OCI-LY1 (cell line): Measurements from ENCODE around the gene FSCB.

Experiments used
- H2AFZ ChIP-seq: fragments of 200-600 bp; sonication (generic), shearing (Covaris generic); 2 replicates; pipeline ENCODE4 v1.6.0; 2014; ENCODE audit warnings: antibody characterized with exemption, mild to moderate bottlenecking, low read length
- H3F3A ChIP-seq: fragments of 200-600 bp; sonication (generic), shearing (Covaris generic); 2 replicates; pipeline ENCODE4 v1.6.0; 2014; ENCODE audit warnings: mild to moderate bottlenecking, antibody characterized with exemption, low read length, moderate library complexity; ENCODE audit not compliant: insufficient read depth
- H3K27ac ChIP-seq: fragments of 200-600 bp; sonication (generic); 2 replicates; pipeline ENCODE4 v1.5.1; 2014; ENCODE audit warnings: low read length, mixed run types, mild to moderate bottlenecking, low read depth; ENCODE audit not compliant: poor library complexity, severe bottlenecking
- H3K27me3 ChIP-seq: fragments of 200-600 bp; sonication (generic); 2 replicates; pipeline ENCODE4 v1.6.0; 2014; ENCODE audit warnings: antibody characterized with exemption, mild to moderate bottlenecking, low read length, moderate library complexity; ENCODE audit not compliant: insufficient read depth
- H3K36me3 ChIP-seq: fragments of 200-600 bp; sonication (generic); 2 replicates; pipeline ENCODE4 v1.6.1; 2014; ENCODE audit warnings: mild to moderate bottlenecking, antibody characterized with exemption, low read length, moderate library complexity, mixed read lengths; ENCODE audit not compliant: insufficient read depth
- H3K4me1 ChIP-seq: fragments of 200-600 bp; sonication (generic); 2 replicates; pipeline ENCODE4 v1.5.1; 2014; ENCODE audit warnings: mild to moderate bottlenecking, low read length, moderate library complexity; ENCODE audit not compliant: insufficient read depth, severe bottlenecking
- H3K4me2 ChIP-seq: fragments of 200-600 bp; sonication (generic), shearing (Covaris generic); 2 replicates; pipeline ENCODE4 v1.6.1; 2014; ENCODE audit warnings: low read length
- H3K4me3 ChIP-seq: fragments of 200-600 bp; sonication (generic); 2 replicates; pipeline ENCODE4 v1.5.1; 2014; ENCODE audit warnings: low read length, low read depth, mild to moderate bottlenecking, mixed read lengths; ENCODE audit not compliant: poor library complexity, severe bottlenecking
- H3K79me2 ChIP-seq: fragments of 200-600 bp; shearing (Covaris generic); 2 replicates; pipeline ENCODE4 v1.6.1; 2016; ENCODE audit warnings: mixed run types, low read length, mixed read lengths; ENCODE audit not compliant: insufficient read depth
- H3K9ac ChIP-seq: fragments of 200-600 bp; sonication (generic), shearing (Covaris generic); 2 replicates; pipeline ENCODE4 v1.6.1; 2014; ENCODE audit warnings: mild to moderate bottlenecking, low read length, mixed read lengths
- H3K9me2 ChIP-seq: fragments of 200-600 bp; sonication (generic), shearing (Covaris generic); 2 replicates; pipeline ENCODE4 v1.6.1; 2014; ENCODE audit warnings: low read depth, mild to moderate bottlenecking, low read length, mixed read lengths
- H3K9me3 ChIP-seq: fragments of 200-600 bp; shearing (Covaris generic); 2 replicates; pipeline ENCODE4 v1.6.1; 2014; ENCODE audit warnings: low read length, mixed read lengths
- H4K20me1 ChIP-seq: fragments of 200-600 bp; sonication (generic), shearing (Covaris generic); 2 replicates; pipeline ENCODE4 v1.6.0; 2016; ENCODE audit warnings: mild to moderate bottlenecking, low read length; ENCODE audit not compliant: insufficient read depth
- CTCF ChIP-seq: fragments of 200-600 bp; sonication (generic), shearing (Covaris generic); IDR thresholded peaks from 2 replicates; pipeline ENCODE4 v1.5.1; 2017; ENCODE audit warnings: mild to moderate bottlenecking, antibody characterized with exemption, low read length, moderate library complexity, mixed read lengths
- EZH2 ChIP-seq: fragments of 200-600 bp; sonication (generic), shearing (Covaris generic); IDR thresholded peaks from 2 replicates; pipeline ENCODE4 v1.8.0; 2017; ENCODE audit warnings: borderline replicate concordance, mixed run types, mild to moderate bottlenecking, antibody characterized with exemption, low read length, moderate library complexity, mixed read lengths

FSCB gene

GRCh38 chr14:44507183-44507582 is at the start of gene FSCB:
TSS of gene FSCB (minus strand) at chr14:44507283. CDS start at chr14:44506987, 296 bp downstream.
- no peak within 1 kb of the TSS for H3K4me3 ChIP-seq
- no peaks in the 10 kb centered on the region for H3F3A ChIP-seq
- H3K9me3 ChIP-seq, result no peaks in the 10 kb centered on the region
- H4K20me1 ChIP-seq, result no peaks in the 10 kb centered on the region
- no peak within 1 kb of the TSS for H3K27ac ChIP-seq
- H3K36me3 ChIP-seq, result no peaks in the 10 kb centered on the region
- no peaks in the 10 kb centered on the region for H3K79me2 ChIP-seq
- H3K4me2 ChIP-seq, result no peak within 1 kb of the TSS
- no peak for TF ChIP-seq CTCF
- TF ChIP-seq EZH2, result no peak
- no peaks in the 10 kb centered on the region for H3K4me1 ChIP-seq
- H3K9me2 ChIP-seq, result no peaks in the 10 kb centered on the region
- H3K9ac ChIP-seq, result no peak within 1 kb of the TSS
- no peak within 1 kb of the TSS for H2AFZ ChIP-seq
- H3K27me3 ChIP-seq, result no peaks in the 10 kb centered on the region

GRCh38 chr14:44531658-44532057 is 24.6 kb upstream of the FSCB start:
- no peaks in the 10 kb centered on the region for H3K4me1 ChIP-seq
- no peaks in the 10 kb centered on the region for H3K79me2 ChIP-seq
- H4K20me1 ChIP-seq, result no peaks in the 10 kb centered on the region
- no peaks in the 10 kb centered on the region for H3K9me2 ChIP-seq
- TF ChIP-seq EZH2 (no peak), CTCF (no peak)
- H3K27me3 ChIP-seq, result no peaks in the 10 kb centered on the region
- no peak overlapping the region for H3K9ac ChIP-seq
- H3K36me3 ChIP-seq, result no peaks in the 10 kb centered on the region
- H3F3A ChIP-seq, result no peaks in the 10 kb centered on the region
- no peak overlapping the region for H3K27ac ChIP-seq
- no peak overlapping the region for H3K4me2 ChIP-seq
- no peak overlapping the region for H2AFZ ChIP-seq
- no peak overlapping the region for H3K4me3 ChIP-seq
- no peaks in the 10 kb centered on the region for H3K9me3 ChIP-seq

DNA sequence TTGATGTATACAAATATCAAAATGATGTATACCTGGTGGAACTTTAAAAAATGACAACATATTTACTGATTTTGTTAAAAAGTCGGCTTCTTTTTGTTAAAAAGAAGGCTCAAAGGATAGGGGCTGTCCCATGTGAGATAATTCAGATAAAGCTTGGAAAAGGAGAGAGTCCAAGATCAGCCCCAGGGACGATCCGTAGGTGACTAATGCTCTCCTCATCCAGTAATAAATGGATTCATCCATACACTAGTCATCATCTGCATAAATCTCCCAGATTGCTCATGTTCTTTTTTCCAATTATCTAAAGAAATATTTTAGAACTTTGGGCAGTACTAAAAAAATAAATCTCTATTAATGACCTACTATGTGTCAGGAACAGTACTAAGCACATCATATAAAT is 23.4 kb upstream of the FSCB start:
- Histone ChIP-seq H3K79me2 (no peaks in the 10 kb centered on the region), H3K27me3 (no peaks in the 10 kb centered on the region)

More for the DNA sequence above, 23.4 kb upstream of the FSCB start:
- Histone ChIP-seq H3K27ac (no peak overlapping the region), H3K4me1 (no peaks in the 10 kb centered on the region), H3K9me3 (no peaks in the 10 kb centered on the region), H3K9me2 (no peaks in the 10 kb centered on the region), H3K4me3 (no peak overlapping the region), H3F3A (no peaks in the 10 kb centered on the region), H3K9ac (no peak overlapping the region), H2AFZ (no peak overlapping the region), H3K4me2 (no peak overlapping the region), H3K36me3 (no peaks in the 10 kb centered on the region), H4K20me1 (no peaks in the 10 kb centered on the region)
- TF ChIP-seq CTCF (no peak), EZH2 (no peak)
